Sigmoid colon (tissue), 4 donors: Measurements from ENCODE around the gene STK17B.

ENCODE experiments used
- CTCF ChIP-seq, 4 experiments: fragments of 450-650 bp in 3 of 4; fragments of 200-600 bp in 1 of 4; IDR thresholded peaks; one replicate each; pipeline ENCODE4 v1.5.1; 2016 to 2019; ENCODE audit warnings: antibody characterized with exemption in 4 of 4, mild to moderate bottlenecking in 3 of 4, moderate library complexity in 2 of 4
- POLR2A ChIP-seq, 2 donors: fragments of 450-650 bp; IDR thresholded peaks; one replicate each; pipeline ENCODE4 v1.6.1; 2016; ENCODE audit warnings: antibody characterized with exemption in 2 of 2, mild to moderate bottlenecking in 2 of 2, moderate library complexity in 2 of 2
- POLR2AphosphoS5 ChIP-seq, 4 donors: sonication (generic); formaldehyde crosslinking; IDR thresholded peaks; one replicate each; pipeline ENCODE4 v1.6.1; 2017; ENCODE audit warnings: antibody characterized with exemption in 4 of 4

- TF ChIP-seq CTCF (IDR thresholded peaks at IDR 0.05), result no peak
- TF ChIP-seq POLR2AphosphoS5 (IDR thresholded peaks at IDR 0.05), result no peak
- TF ChIP-seq POLR2A (IDR thresholded peaks at IDR 0.05), result no peak
Observed at GRCh38 chr2:196086517-196087368, 84.6 kb downstream of the STK17B start.
